ENCODE data around the gene SHANK3.

SHANK3 gene

GRCh38 chr22:50721257-50721844, 48.7 kb downstream of the SHANK3 start:
- no peak for DNase-seq (ENCODE audit: low spot score)
- in situ Hi-C loops (cut with MboI; ENCODE audit: low sequenced_read_pairs, unreplicated experiment): no loop called here
- no peak for TF ChIP-seq CTCF (IDR thresholded peaks at IDR 0.05; ENCODE audit: borderline replicate concordance, control extremely low read depth, extremely low read depth, insufficient read depth, missing control alignments)

- TF ChIP-seq CTCF (IDR thresholded peaks at IDR 0.05; ENCODE audit: borderline replicate concordance, control extremely low read depth, extremely low read depth, insufficient read depth, missing control alignments): no peak
- in situ Hi-C loops (cut with MboI; ENCODE audit: low sequenced_read_pairs, unreplicated experiment): no loop called here
Observed at GRCh38 chr22:50722048-50722701, 49.6 kb downstream of the SHANK3 start.

More at GRCh38 chr22:50722048-50722701, 49.6 kb downstream of the SHANK3 start:
- no peak for DNase-seq (ENCODE audit: low spot score)
